ENCODE data around the gene PSMG3.
A peak's percentile ranks its signal among the peaks of the same experiment; 100 is the strongest.

Gene PSMG3, protein sequence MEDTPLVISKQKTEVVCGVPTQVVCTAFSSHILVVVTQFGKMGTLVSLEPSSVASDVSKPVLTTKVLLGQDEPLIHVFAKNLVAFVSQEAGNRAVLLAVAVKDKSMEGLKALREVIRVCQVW

GRCh38 chr7:1569833-1570632 lies at the start of gene PSMG3:
Gene PSMG3, minus strand, starts transcription at chr7:1570032. Its CDS starts 693 bp downstream, at chr7:1569339.
- peak within 1 kb of the TSS; percentile 88 for H3K4me3 ChIP-seq (ENCODE audit: control insufficient read depth, low read depth, low read length)
- DNase-seq (ENCODE audit: low read depth) = peak; percentile 83
- TF ChIP-seq, protein P1, sequence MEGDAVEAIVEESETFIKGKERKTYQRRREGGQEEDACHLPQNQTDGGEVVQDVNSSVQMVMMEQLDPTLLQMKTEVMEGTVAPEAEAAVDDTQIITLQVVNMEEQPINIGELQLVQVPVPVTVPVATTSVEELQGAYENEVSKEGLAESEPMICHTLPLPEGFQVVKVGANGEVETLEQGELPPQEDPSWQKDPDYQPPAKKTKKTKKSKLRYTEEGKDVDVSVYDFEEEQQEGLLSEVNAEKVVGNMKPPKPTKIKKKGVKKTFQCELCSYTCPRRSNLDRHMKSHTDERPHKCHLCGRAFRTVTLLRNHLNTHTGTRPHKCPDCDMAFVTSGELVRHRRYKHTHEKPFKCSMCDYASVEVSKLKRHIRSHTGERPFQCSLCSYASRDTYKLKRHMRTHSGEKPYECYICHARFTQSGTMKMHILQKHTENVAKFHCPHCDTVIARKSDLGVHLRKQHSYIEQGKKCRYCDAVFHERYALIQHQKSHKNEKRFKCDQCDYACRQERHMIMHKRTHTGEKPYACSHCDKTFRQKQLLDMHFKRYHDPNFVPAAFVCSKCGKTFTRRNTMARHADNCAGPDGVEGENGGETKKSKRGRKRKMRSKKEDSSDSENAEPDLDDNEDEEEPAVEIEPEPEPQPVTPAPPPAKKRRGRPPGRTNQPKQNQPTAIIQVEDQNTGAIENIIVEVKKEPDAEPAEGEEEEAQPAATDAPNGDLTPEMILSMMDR (conservative IDR thresholded peaks at IDR 0.05; ENCODE audit: control insufficient read depth, insufficient read depth, low read depth, low read length) = peak; percentile 10

GRCh38 chr7:1618475-1618874 lies 48.6 kb upstream of the PSMG3 start:
- no peak overlapping the region for H3K4me3 ChIP-seq (ENCODE audit: control insufficient read depth, low read depth, low read length)
- TF ChIP-seq, protein P1 (conservative IDR thresholded peaks at IDR 0.05; ENCODE audit: control insufficient read depth, insufficient read depth, low read depth, low read length) = no peak
- DNase-seq (ENCODE audit: low read depth) = no peak

DNA sequence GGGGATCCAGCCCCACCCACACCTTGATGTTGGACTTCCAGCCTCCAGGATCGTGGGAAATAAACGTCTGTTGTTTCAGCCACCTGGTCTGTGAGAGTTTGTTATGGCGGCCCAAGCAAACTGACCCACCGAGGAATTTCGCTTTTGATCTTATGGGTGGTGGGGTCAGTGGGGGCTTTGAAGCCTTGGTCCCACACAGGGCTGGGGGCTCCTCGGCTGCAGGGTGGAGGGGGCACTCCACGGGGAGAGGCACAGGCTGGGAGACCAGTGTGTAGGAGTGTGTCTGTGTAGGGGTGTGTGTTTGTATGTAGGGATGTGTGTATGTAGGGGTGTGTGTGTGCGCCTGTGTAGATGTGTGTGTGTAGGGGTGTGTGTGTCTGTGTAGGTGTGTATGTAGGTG lies 48.1 kb upstream of the PSMG3 start:
- TF ChIP-seq, protein P1 (conservative IDR thresholded peaks at IDR 0.05; ENCODE audit: control insufficient read depth, insufficient read depth, low read depth, low read length) = no peak
- no peak overlapping the region for H3K4me3 ChIP-seq (ENCODE audit: control insufficient read depth, low read depth, low read length)
- DNase-seq (ENCODE audit: low read depth) = no peak

- H3K4me3 ChIP-seq (ENCODE audit: control insufficient read depth, low read depth, low read length) = no peak overlapping the region
- TF ChIP-seq, protein P1 (conservative IDR thresholded peaks at IDR 0.05; ENCODE audit: control insufficient read depth, insufficient read depth, low read depth, low read length) = no peak
- DNase-seq (ENCODE audit: low read depth) = no peak
These were observed 46.9 kb upstream of the PSMG3 start for GRCh38 chr7:1616741-1617140.

- H3K4me3 ChIP-seq (ENCODE audit: control insufficient read depth, low read depth, low read length) = no peak overlapping the region
- peak; percentile 87 for DNase-seq (ENCODE audit: low read depth)
- TF ChIP-seq, protein P1 (conservative IDR thresholded peaks at IDR 0.05; ENCODE audit: control insufficient read depth, insufficient read depth, low read depth, low read length) = no peak
These were observed 41.9 kb upstream of the PSMG3 start for GRCh38 chr7:1611708-1612241.

DNA sequence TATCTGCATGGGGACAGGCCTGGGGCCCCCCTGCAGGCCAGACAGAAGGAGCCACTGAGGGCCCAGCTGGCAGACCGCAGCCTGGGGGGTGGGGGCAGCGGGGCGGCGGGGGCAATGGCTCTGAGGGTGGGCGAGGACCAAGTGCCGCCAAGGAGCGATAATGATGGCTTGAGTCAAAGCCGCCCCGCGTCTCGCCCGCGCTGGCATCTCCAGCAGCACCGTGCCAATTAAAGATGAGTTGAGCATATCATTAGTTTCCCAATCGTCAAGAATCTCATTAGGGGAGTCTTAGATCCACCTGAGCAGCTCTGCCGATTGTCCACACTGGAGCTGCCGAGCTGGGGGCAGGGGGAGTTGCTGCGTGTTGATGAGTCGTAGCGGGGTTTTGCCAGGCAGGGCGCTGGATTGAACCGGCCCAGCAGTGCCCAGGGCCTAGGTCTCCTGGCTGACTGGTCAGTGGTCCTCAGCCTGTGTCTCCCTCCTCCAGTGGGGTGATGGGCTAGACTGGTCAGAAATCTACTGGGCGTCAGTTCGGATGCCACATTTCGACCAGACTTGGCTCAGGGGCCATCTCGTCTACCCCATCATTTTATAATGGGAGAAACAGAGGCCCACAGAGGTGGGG lies 41.0 kb upstream of the PSMG3 start:
- no peak overlapping the region for H3K4me3 ChIP-seq (ENCODE audit: control insufficient read depth, low read depth, low read length)
- TF ChIP-seq, protein P1 (conservative IDR thresholded peaks at IDR 0.05; ENCODE audit: control insufficient read depth, insufficient read depth, low read depth, low read length) = no peak
- no peak for DNase-seq (ENCODE audit: low read depth)

Measured in fibroblast of mammary gland (primary cell).